ENCODE measurements around the gene SLC2A13.

DNA sequence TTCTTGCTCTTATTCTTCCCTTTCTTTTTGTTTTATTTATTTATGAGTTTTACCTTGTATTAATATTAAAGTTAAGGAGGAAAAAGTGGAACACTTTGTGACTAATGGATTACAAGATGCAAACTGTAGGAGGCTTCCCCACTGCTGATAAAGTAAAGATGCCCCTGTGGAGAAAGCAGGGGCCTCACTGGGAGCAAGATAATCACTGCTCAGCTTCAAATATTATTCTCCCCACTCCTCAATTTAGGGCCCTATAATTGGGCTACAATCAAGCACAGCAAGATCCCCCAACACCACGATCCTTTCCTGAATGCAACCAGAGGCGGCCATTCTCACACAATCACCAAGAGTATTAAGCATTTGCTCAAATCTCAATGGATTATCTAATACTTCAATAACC is 149.2 kb downstream of the SLC2A13 start:
- TF ChIP-seq POLR2A (IDR thresholded peaks at IDR 0.05; ENCODE audit: low read depth, low read length) = no peak
- no peak for TF ChIP-seq TAF1 (IDR thresholded peaks at IDR 0.05; ENCODE audit: borderline replicate concordance, low read depth, low read length)
- no peak for TF ChIP-seq POLR2AphosphoS5 (IDR thresholded peaks at IDR 0.05; ENCODE audit: low read depth, low read length)
